K562 (cell line): Measurements from ENCODE around the gene IL27RA. TPM values are rescaled to one million over a fixed set of nuclear protein-coding genes. Genes with fewer than 3 reads are reported as not detected.
A peak's percentile ranks its signal among the peaks of the same experiment; 100 is the strongest.

Experiments
- BCL6 ChIP-seq: fragments of 250-450 bp; sonication (Bioruptor Pico); IDR thresholded peaks from 2 replicates; pipeline ENCODE4 v1.4.0; 2020
- BCOR ChIP-seq: fragments of 450-650 bp; IDR thresholded peaks from 2 replicates; pipeline ENCODE4 v1.6.1; 2016
- ETS1 ChIP-seq: conservative IDR thresholded peaks from 2 replicates; pipeline ENCODE4 v1.6.1; 2011; ENCODE audit warnings: low read depth, mild to moderate bottlenecking, low read length; ENCODE audit not compliant: control insufficient read depth
- FOSL1 ChIP-seq: fragments of 200-800 bp; sonication (Bioruptor generic); conservative IDR thresholded peaks from 2 replicates; pipeline ENCODE4 v1.6.1; 2016; ENCODE audit warnings: missing genetic modification characterization, missing compliant biosample characterization
- GMEB1 ChIP-seq: fragments of 250-450 bp; sonication (Bioruptor Pico); IDR thresholded peaks from 2 replicates; pipeline ENCODE4 v1.4.0; 2020; ENCODE audit warnings: mild to moderate bottlenecking
- HMGN3 ChIP-seq: IDR thresholded peaks from 2 replicates; pipeline ENCODE4 v1.6.1; 2011; ENCODE audit warnings: borderline replicate concordance, low read depth, mild to moderate bottlenecking, mixed read lengths, low read length; ENCODE audit not compliant: insufficient read length; ENCODE audit errors: extremely low read depth
- JUNB ChIP-seq: fragments of 450-650 bp; formaldehyde crosslinking; conservative IDR thresholded peaks from 2 replicates; pipeline ENCODE4 v1.4.0; 2020; ENCODE audit warnings: mild to moderate bottlenecking
- MAZ ChIP-seq, 2 experiments: fragments of 450-650 bp in 1 of 2; sonication (generic) in 1 of 2; formaldehyde crosslinking; IDR thresholded peaks in 1 of 2; conservative IDR thresholded peaks in 1 of 2; 2 replicates each; pipeline versions ENCODE4 v1.4.0 to v1.5.0; 2020; ENCODE audit warnings: mild to moderate bottlenecking in 1 of 2, missing genetic modification reagents in 1 of 2
- SMAD4 ChIP-seq: fragments of 250-450 bp; sonication (Bioruptor Pico); conservative IDR thresholded peaks from 2 replicates; pipeline ENCODE4 v1.8.0; 2021; ENCODE audit warnings: inconsistent platforms, mild to moderate bottlenecking, moderate library complexity
- TEAD1 ChIP-seq, 2 experiments: fragments of 450-650 bp in 1 of 2; sonication (generic) in 1 of 2; formaldehyde crosslinking; IDR thresholded peaks; 2 replicates each; pipeline versions ENCODE4 v1.4.0 to v1.8.0; 2020 to 2022; ENCODE audit warnings: mild to moderate bottlenecking in 2 of 2, missing genetic modification reagents in 1 of 2
- ZBTB11 ChIP-seq, 3 experiments: fragments of 200-800 bp in 1 of 3; fragments of 250-450 bp in 1 of 3; fragments of 450-650 bp in 1 of 3; sonication (Bioruptor Pico) in 1 of 3; sonication (Bioruptor generic) in 1 of 3; formaldehyde crosslinking in 1 of 3; IDR thresholded peaks; 2 replicates each; pipeline versions ENCODE4 v1.6.1 to v1.8.0; 2016 to 2022; ENCODE audit warnings: mild to moderate bottlenecking in 2 of 3, missing genetic modification characterization in 2 of 3, missing compliant biosample characterization in 1 of 3, moderate library complexity in 1 of 3
- ZHX1 ChIP-seq: fragments of 150-350 bp; conservative IDR thresholded peaks from 2 replicates; pipeline ENCODE4 v1.6.1; 2014; ENCODE audit warnings: low read length
- ZNF140 ChIP-seq: fragments of 250-450 bp; sonication (Bioruptor Pico); IDR thresholded peaks from 2 replicates; pipeline ENCODE4 v1.8.0; 2021; ENCODE audit warnings: moderate library complexity, mild to moderate bottlenecking, inconsistent platforms
- ZNF431 ChIP-seq: sonication (generic); formaldehyde crosslinking; IDR thresholded peaks from 2 replicates; pipeline ENCODE4 v1.8.0; 2022; ENCODE audit warnings: mild to moderate bottlenecking, missing genetic modification reagents
- ZNF639 ChIP-seq, 2 experiments: fragments of 200-800 bp in 1 of 2; sonication (Bioruptor generic) in 1 of 2; sonication (generic) in 1 of 2; formaldehyde crosslinking in 1 of 2; IDR thresholded peaks in 1 of 2; conservative IDR thresholded peaks in 1 of 2; 2 replicates each; pipeline versions ENCODE4 v1.5.0 to v1.6.1; 2016 to 2020; ENCODE audit warnings: missing compliant biosample characterization in 1 of 2, missing genetic modification characterization in 1 of 2, missing genetic modification reagents in 1 of 2
- polyA plus RNA-seq, 8 experiments: library from polyadenylated mRNA; depleted of rRNA in 4 of 8; stranded (reverse) in 5 of 8; unstranded in 3 of 8; fragments of >200 nt; fragmentation: Nextera tagmentation in 2 of 8; fragmentation: Illumina TruSeq in 1 of 8; extraction: Ambion mirVana in 2 of 8; extraction: Trizol in 1 of 8; gene quantifications; 2 replicates each; pipeline versions ENCODE4 v1.2.1 to v1.2.3, GENCODE V29; 2011 to 2014; ENCODE audit warnings: inconsistent platforms in 1 of 8, missing spikeins in 1 of 8
- total RNA-seq, 7 experiments: library from RNA; depleted of rRNA in 6 of 7; stranded (reverse); fragments of >200 nt in 6 of 7; fragmentation: Illumina TruSeq in 2 of 7; extraction: Trizol in 2 of 7; gene quantifications; 2 replicates each; pipeline versions ENCODE4 v1.2.1 to v1.2.3, GENCODE V29; 2011 to 2021; ENCODE audit warnings: low replicate concordance in 1 of 7

The IL27RA gene
- total and polyA plus RNA-seq, 9 of the 15 experiments (the other 6 are each of a cell fraction or from before 2014, with no cell fraction given) = 1.9 to 15.9 (median 12.0) TPM

- TF ChIP-seq ZNF639 (CRISPR knock-in tag; conservative IDR thresholded peaks at IDR 0.05 in 1 of 2, IDR thresholded peaks at IDR 0.05 in 1 of 2) = peak in 1 of 2 experiments; percentile 96; a peak in 2 of 4 replicates
- 0 out of 2 replicates have a peak, but pooled peaks have one; percentile 36 for TF ChIP-seq BCOR
- no peak for TF ChIP-seq TEAD1 (CRISPR knock-in tag; IDR thresholded peaks at IDR 0.05)
- TF ChIP-seq JUNB (CRISPR knock-in tag) = no peak
- no peak for TF ChIP-seq ZHX1
- peak; percentile 62 for TF ChIP-seq HMGN3
- TF ChIP-seq FOSL1 (tag) = 0 out of 2 replicates have a peak, but pooled peaks have one; percentile 18
- TF ChIP-seq SMAD4 (CRISPR knock-in tag) = peak; percentile 44
- 0 out of 4 replicates have a peak, but pooled peaks of 1 of the 2 experiments have one; percentile 25 for TF ChIP-seq MAZ (CRISPR knock-in tag; conservative IDR thresholded peaks at IDR 0.05 in 1 of 2, IDR thresholded peaks at IDR 0.05 in 1 of 2)
- TF ChIP-seq GMEB1 = peak; percentile 39; the same call in 1 of the 2 replicates
- no peak for TF ChIP-seq ETS1
- TF ChIP-seq BCL6 (CRISPR knock-in tag) = no peak
- TF ChIP-seq ZBTB11 (CRISPR knock-in tag; IDR thresholded peaks at IDR 0.05) = peak in 1 of 3 experiments; percentile 63; a peak in 2 of 6 replicates
- TF ChIP-seq ZNF431 (CRISPR knock-in tag) = no peak
- TF ChIP-seq ZNF140 = no peak
Measured at GRCh38 chr19:14090509-14091080, 59.0 kb downstream of the IL27RA start, which contains the start of gene SAMD1 (continued).
